Psoas muscle (tissue), 8 donors: Measurements from ENCODE around the gene UIMC1. TPM values are rescaled to one million over a fixed set of nuclear protein-coding genes. Genes with fewer than 3 reads are reported as not detected.

Experiments used
- ATAC-seq, 4 donors: fragments of 200-7000 bp; cut with Tn5 transposase; one replicate each; pipeline ENCODE4 v1.9.1; 2020; ENCODE audit warnings: moderate library complexity in 3 of 4, mild to moderate bottlenecking in 2 of 4
- DNase-seq, 2 donors: peaks; one replicate each; pipeline ENCODE4 v3.0.0-alpha.2; 2020
- H3K27ac ChIP-seq: fragments of 200-600 bp; one replicate; pipeline ENCODE4 v1.8.0; 2022
- H3K27me3 ChIP-seq, 3 donors: fragments of 200-600 bp in 1 of 3; one replicate each; pipeline versions ENCODE4 v1.6.1 to v1.8.0; 2013 to 2022; ENCODE audit warnings: low read length in 2 of 3, mild to moderate bottlenecking in 2 of 3, moderate library complexity in 1 of 3; ENCODE audit not compliant: insufficient read depth in 3 of 3
- H3K36me3 ChIP-seq, 2 donors: fragments of 200-600 bp in 1 of 2; one replicate each; pipeline versions ENCODE4 v1.6.1 to v1.8.0; 2013 to 2022; ENCODE audit warnings: low read depth in 1 of 2, mild to moderate bottlenecking in 1 of 2, moderate library complexity in 1 of 2; ENCODE audit not compliant: insufficient read depth in 1 of 2
- H3K4me1 ChIP-seq: fragments of 200-600 bp; one replicate; pipeline ENCODE4 v1.8.0; 2022
- H3K4me3 ChIP-seq: fragments of 200-600 bp; one replicate; pipeline ENCODE4 v1.8.0; 2022; ENCODE audit warnings: mild to moderate bottlenecking
- H3K9me3 ChIP-seq: fragments of 200-600 bp; one replicate; pipeline ENCODE4 v1.8.0; 2022
- CTCF ChIP-seq: fragments of 200-600 bp; IDR thresholded peaks from one replicate; pipeline ENCODE4 v1.8.0; 2022; ENCODE audit warnings: antibody characterized with exemption
- WGBS, 3 donors: extraction: QIAGEN DNeasy Blood & Tissue Kit; methylation state at CpG; one replicate each; pipeline versions ENCODE4 v1.1.6 to v1.1.7; 2013; 5-methylcytosine and 5-hydroxymethylcytosine counted together
- intact Hi-C, 2 donors: fragments of 100-400 bp; cut with DNase I; formaldehyde crosslinking; loops; one replicate each; pipeline versions ENCODE4 v1.11.0 to v1.14.2; 2022
- polyA plus RNA-seq, 3 donors: library from polyadenylated mRNA; stranded (reverse); fragments of 200-250 nt; gene quantifications; one replicate each; pipeline ENCODE4 v1.2.3, GENCODE V29; 2013
- total RNA-seq, 4 donors: library from RNA; stranded (reverse); fragmentation: NEBNext Ultra II Directional in 2 of 4; extraction: Animal tissue kit (Norgen Biotek cat#: 25700) in 2 of 4; gene quantifications; one replicate each; pipeline versions ENCODE4 v1.2.1 to v1.2.4, GENCODE V29; 2021 to 2023
- donor health status: healthy with polysubstance abuse.
- donor health status: DM: no; HTN: no; CAD: no; lungs with moderate emphysema.
- donor health status: Bipolar disorder and iron deficiency.
- donor health status: healthy.
- donor health status: DM: yes; HTN: yes; CAD: no.
- donor health status: DM: no; HTN: no; CAD: no.
- donor health status: DM: no; HTN: no; CAD: no.
- donor health status: DM: yes; HTN: yes; CAD: no.

UIMC1 gene
- total and polyA plus RNA-seq, 7 donors = 12.7 to 40.0 (median 26.1) TPM

- 82 to 86% (median 83%) methylated on average over 17 of the region's 17 CpGs for WGBS, 3 donors
- Histone ChIP-seq H3K36me3 (no peaks in the 10 kb centered on the region), H3K9me3 (no peaks in the 10 kb centered on the region), H3K4me1 (no peaks in the 10 kb centered on the region), H3K4me3 (no peak overlapping the region), H3K27me3 (no peaks in the 10 kb centered on the region), H3K27ac (no peak overlapping the region)
- ATAC-seq (no peak), DNase-seq (no peak)
- TF ChIP-seq CTCF = no peak
- intact Hi-C loops = no loop called here
Measured at GRCh38 chr5:176883700-176884570, 122.6 kb downstream of the UIMC1 start.

GRCh38 chr5:176882567-176882903, 124.0 kb downstream of the UIMC1 start:
- DNase-seq (no peak), ATAC-seq (no peak)
- intact Hi-C loops = no loop called here
- Histone ChIP-seq H3K27me3 (peaks cover 0 to 9% (median 0%) of the 10 kb centered on the region in 3 donors), H3K36me3 (no peaks in the 10 kb centered on the region), H3K4me3 (no peak overlapping the region), H3K9me3 (no peaks in the 10 kb centered on the region), H3K4me1 (no peaks in the 10 kb centered on the region), H3K27ac (no peak overlapping the region)
- WGBS, 3 donors = 21 to 29% (median 26%) methylated on average over 6 of the region's 6 CpGs
- TF ChIP-seq CTCF = no peak

- no peaks in the 10 kb centered on the region for H3K9me3 ChIP-seq
- no peaks in the 10 kb centered on the region for H3K4me1 ChIP-seq
- H3K4me3 ChIP-seq = no peak overlapping the region
- H3K27me3 ChIP-seq = peaks cover 0 to 15% (median 0%) of the 10 kb centered on the region in 3 donors
- intact Hi-C loops = no loop called here
- WGBS, 3 donors = 63 to 74% (median 66%) methylated on average over 25 of the region's 25 CpGs
- no peak overlapping the region for H3K27ac ChIP-seq
- no peak for ATAC-seq
- TF ChIP-seq CTCF = no peak
- DNase-seq = no peak
- H3K36me3 ChIP-seq = no peaks in the 10 kb centered on the region
Measured at GRCh38 chr5:176881816-176882566, 124.6 kb downstream of the UIMC1 start.

GRCh38 chr5:176881021-176881749, 125.4 kb downstream of the UIMC1 start:
- H3K9me3 ChIP-seq = no peaks in the 10 kb centered on the region
- H3K36me3 ChIP-seq = no peaks in the 10 kb centered on the region
- intact Hi-C loops = no loop called here
- ATAC-seq (no peak), DNase-seq (no peak)
- 91 to 95% (median 94%) methylated on average over 28 of the region's 28 CpGs for WGBS, 3 donors
- no peaks in the 10 kb centered on the region for H3K4me1 ChIP-seq
- H3K4me3 ChIP-seq = no peak overlapping the region
- no peak overlapping the region for H3K27ac ChIP-seq
- TF ChIP-seq CTCF = no peak
- peaks cover 0 to 20% (median 0%) of the 10 kb centered on the region in 3 donors for H3K27me3 ChIP-seq
